ENCODE results near the gene IL17RB. TPM values are rescaled to one million over a fixed set of nuclear protein-coding genes. Genes with fewer than 3 reads are reported as not detected.

IL17RB gene
- total RNA-seq, 1 donor from 2014 or later = 10.5 TPM

DNA sequence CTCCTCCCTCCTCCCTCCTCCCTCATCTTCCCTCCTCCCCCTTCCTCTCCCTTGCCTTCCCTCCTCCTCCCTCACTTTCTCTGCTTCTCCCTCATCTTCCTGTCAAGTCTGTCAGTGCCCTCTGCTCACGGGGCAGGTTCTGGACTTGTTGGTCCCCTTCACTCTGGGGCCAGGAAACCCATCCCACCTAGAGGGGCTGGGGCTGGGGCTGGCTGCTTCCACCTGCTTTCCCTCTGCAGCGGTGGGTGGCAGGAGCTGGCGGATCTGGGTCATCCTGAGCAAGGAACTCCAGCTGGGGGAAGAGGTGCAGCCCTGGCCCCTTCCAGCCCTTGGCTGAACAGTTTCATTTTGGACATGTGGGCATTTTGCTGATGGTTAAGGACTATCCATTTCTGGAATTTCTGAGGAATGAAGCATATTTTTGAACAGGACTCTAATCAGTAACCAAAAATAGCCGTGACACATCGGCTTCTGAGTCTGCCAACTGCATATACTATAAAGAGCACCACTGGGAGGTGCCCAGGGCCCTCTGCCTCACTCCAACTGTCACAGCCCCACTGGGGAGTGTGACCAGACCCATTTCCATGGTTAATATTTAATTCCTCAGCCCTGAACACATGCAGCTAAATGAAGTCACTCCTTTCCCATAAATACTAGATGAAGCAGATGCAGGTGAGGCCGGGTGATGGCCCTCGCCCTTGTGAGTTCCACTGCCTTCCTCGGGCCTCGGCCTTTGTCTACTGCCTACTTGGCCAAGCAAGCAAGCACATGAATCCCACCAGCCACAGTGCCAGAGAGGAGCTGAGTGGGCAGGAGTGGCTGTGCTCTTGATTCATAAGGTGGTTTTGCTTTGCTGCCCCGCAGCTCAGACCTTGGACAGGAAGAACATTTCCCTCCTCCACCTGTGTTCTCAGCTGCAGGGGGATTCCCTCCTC is 39.9 kb upstream of the IL17RB start:
- no peaks in the 10 kb centered on the region for H3K27me3 Mint-ChIP-seq
- no peaks in the 10 kb centered on the region for H3K36me3 Mint-ChIP-seq
- DNase-seq (ENCODE audit: extremely low spot score, unreplicated experiment) = peak; percentile 54
- no peak overlapping the region for H3K4me3 Mint-ChIP-seq
- H3K9me3 Mint-ChIP-seq = no peaks in the 10 kb centered on the region
- H3K27ac Mint-ChIP-seq = peak overlapping the region; percentile 67
- TF ChIP-seq, protein P1, sequence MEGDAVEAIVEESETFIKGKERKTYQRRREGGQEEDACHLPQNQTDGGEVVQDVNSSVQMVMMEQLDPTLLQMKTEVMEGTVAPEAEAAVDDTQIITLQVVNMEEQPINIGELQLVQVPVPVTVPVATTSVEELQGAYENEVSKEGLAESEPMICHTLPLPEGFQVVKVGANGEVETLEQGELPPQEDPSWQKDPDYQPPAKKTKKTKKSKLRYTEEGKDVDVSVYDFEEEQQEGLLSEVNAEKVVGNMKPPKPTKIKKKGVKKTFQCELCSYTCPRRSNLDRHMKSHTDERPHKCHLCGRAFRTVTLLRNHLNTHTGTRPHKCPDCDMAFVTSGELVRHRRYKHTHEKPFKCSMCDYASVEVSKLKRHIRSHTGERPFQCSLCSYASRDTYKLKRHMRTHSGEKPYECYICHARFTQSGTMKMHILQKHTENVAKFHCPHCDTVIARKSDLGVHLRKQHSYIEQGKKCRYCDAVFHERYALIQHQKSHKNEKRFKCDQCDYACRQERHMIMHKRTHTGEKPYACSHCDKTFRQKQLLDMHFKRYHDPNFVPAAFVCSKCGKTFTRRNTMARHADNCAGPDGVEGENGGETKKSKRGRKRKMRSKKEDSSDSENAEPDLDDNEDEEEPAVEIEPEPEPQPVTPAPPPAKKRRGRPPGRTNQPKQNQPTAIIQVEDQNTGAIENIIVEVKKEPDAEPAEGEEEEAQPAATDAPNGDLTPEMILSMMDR (conservative IDR thresholded peaks at IDR 0.05) = no peak
- peaks cover 32% of the 10 kb centered on the region for H3K4me1 Mint-ChIP-seq (ENCODE audit: unreplicated experiment)

DNA sequence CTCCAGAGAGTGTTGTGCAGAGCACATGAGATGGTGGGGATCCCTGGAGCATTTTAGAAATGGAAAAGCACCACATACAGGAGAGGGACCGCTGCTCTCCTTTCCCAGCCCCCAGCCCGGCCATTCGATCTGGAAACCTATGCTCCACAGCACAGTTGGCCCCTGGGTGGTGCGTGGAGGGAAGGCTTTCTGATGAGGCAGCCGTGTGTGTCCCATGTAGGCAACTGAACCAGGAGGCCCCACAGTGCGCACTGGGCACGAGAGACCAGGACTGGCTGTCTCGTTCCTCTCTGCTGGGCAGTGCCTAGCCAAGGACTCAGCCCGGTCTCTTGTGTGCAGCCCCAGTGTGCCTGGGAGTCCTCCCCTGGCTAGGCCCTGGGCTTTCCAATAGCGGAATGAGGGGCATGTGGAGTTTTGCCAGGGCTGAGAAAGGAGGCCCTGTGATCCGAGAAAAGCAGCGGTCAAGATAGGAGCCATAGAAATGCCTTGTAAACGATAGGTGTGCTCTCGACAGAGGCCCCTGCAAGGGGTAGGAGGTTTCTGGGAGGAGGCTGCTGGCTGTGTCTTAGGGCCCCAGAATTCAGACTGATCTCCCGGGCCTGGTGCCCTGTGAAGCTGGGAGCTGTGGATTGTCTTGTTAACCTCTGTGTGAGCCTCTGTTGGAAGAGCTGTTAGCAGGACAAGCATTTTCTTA is 39.1 kb upstream of the IL17RB start:
- TF ChIP-seq, protein P1 (conservative IDR thresholded peaks at IDR 0.05) = no peak
- no peak overlapping the region for H3K4me3 Mint-ChIP-seq
- H3K27ac Mint-ChIP-seq = peak overlapping the region; percentile 67
- H3K9me3 Mint-ChIP-seq = no peaks in the 10 kb centered on the region
- no peaks in the 10 kb centered on the region for H3K27me3 Mint-ChIP-seq
- DNase-seq (ENCODE audit: extremely low spot score, unreplicated experiment) = peak; percentile 64
- H3K36me3 Mint-ChIP-seq = no peaks in the 10 kb centered on the region
- H3K4me1 Mint-ChIP-seq (ENCODE audit: unreplicated experiment) = peaks cover 32% of the 10 kb centered on the region

DNA sequence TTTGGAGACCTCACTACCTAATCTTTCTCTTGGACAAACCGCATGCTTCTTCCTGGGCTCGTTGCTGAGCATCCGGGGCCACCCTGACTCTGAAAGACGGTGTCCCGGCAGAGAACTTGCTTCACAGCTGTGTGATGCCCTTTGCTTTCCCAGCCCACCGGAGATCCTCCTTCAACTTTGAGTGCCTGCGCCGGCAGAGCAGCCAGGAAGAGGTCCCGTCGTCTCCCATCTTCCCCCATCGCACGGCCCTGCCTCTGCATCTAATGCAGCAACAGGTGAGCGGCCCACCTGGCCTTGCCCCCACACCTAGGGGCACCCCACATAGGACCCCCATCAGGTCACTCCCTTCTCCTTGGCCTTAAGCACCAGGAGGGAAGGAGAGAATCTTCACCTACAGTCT is 37.9 kb upstream of the IL17RB start:
- H3K36me3 Mint-ChIP-seq = no peaks in the 10 kb centered on the region
- H3K9me3 Mint-ChIP-seq = no peaks in the 10 kb centered on the region
- no peak overlapping the region for H3K4me3 Mint-ChIP-seq
- H3K27me3 Mint-ChIP-seq = no peaks in the 10 kb centered on the region
- H3K27ac Mint-ChIP-seq = no peak overlapping the region
- TF ChIP-seq, protein P1 (conservative IDR thresholded peaks at IDR 0.05) = no peak
- peak; percentile 39 for DNase-seq (ENCODE audit: extremely low spot score, unreplicated experiment)
- peaks cover 31% of the 10 kb centered on the region for H3K4me1 Mint-ChIP-seq (ENCODE audit: unreplicated experiment)

DNA sequence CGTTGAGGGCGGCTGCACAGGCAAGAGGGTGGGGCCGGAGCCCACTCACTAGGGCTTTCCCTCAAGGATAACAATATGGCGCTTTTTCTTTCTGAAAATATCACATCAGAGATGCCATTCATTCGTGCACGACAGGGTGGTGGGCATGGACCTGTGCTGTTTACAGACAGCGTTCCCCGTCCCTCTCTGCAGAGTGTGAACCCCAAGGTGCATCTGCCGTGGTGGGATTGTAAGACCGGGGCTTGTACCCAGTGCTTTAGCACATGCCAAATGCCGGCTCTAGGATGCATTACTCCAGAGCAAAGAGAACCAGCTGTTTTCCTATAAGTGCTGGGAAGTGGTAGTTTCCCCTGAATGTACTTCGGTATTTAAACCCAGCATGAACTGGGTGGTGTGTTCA is 37.1 kb upstream of the IL17RB start:
- TF ChIP-seq, protein P1 (conservative IDR thresholded peaks at IDR 0.05) = no peak
- H3K4me1 Mint-ChIP-seq (ENCODE audit: unreplicated experiment) = peaks cover 23% of the 10 kb centered on the region
- no peak overlapping the region for H3K4me3 Mint-ChIP-seq
- H3K27ac Mint-ChIP-seq = no peak overlapping the region
- H3K27me3 Mint-ChIP-seq = no peaks in the 10 kb centered on the region
- H3K9me3 Mint-ChIP-seq = no peaks in the 10 kb centered on the region
- H3K36me3 Mint-ChIP-seq = no peaks in the 10 kb centered on the region
- peak; percentile 50 for DNase-seq (ENCODE audit: extremely low spot score, unreplicated experiment)

DNA sequence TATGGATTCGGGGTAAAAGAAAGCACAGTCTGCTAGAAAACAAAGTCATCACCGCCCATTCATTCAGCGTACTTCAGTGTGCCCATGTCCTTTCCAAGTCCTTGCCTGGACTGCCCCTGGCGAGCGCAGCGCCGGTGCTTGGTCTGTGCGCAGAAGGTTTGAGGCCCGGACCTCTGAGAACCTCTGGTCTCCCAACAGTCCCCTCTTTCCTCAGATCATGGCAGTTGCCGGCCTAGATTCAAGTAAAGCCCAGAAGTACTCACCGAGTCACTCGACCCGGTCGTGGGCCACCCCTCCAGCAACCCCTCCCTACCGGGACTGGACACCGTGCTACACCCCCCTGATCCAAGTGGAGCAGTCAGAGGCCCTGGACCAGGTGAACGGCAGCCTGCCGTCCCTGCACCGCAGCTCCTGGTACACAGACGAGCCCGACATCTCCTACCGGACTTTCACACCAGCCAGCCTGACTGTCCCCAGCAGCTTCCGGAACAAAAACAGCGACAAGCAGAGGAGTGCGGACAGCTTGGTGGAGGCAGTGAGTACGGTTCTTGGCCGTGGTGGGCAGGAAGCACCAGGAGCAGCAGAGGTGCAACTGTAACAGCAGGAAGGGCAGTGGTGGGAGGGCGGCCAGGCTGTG is 36.5 kb upstream of the IL17RB start:
- Mint-ChIP-seq H3K4me3 (no peak overlapping the region), H3K27me3 (no peaks in the 10 kb centered on the region), H3K9me3 (no peaks in the 10 kb centered on the region), H3K36me3 (no peaks in the 10 kb centered on the region), H3K4me1 (ENCODE audit: unreplicated experiment) (peaks cover 17% of the 10 kb centered on the region), H3K27ac (no peak overlapping the region)
- TF ChIP-seq, protein P1 (conservative IDR thresholded peaks at IDR 0.05) = no peak
- peak; percentile 59 for DNase-seq (ENCODE audit: extremely low spot score, unreplicated experiment)

Data from type B pancreatic cell (in vitro differentiated cells).